RWPE2 (cell line): ENCODE results near the gene XPO6.
"Not testable (repeated sequence)": the region's sequence is repeated elsewhere in the genome, so short reads cannot be mapped to it uniquely, and the experiment has no call there.

Experiments used
- ATAC-seq: fragments of 200-7000 bp; cut with Tn5 transposase; 3 replicates; pipeline ENCODE4 v1.9.1; 2021; ENCODE audit warnings: low read depth
- DNase-seq: peaks from one replicate; pipeline ENCODE4 v3.0.0-alpha.2; 2020; ENCODE audit warnings: low spot score
- H3K27ac ChIP-seq: fragments of 450-650 bp; 2 replicates; pipeline ENCODE4 v1.5.1; 2017; ENCODE audit warnings: mild to moderate bottlenecking; ENCODE audit not compliant: poor library complexity, severe bottlenecking
- H3K27me3 ChIP-seq: fragments of 250-450 bp; sonication (Bioruptor Pico); 2 replicates; pipeline ENCODE4 v1.5.1; 2021; ENCODE audit warnings: mild to moderate bottlenecking, moderate library complexity; ENCODE audit not compliant: insufficient read depth, poor library complexity, severe bottlenecking
- H3K36me3 ChIP-seq: fragments of 250-450 bp; sonication (Bioruptor Pico); 2 replicates; pipeline ENCODE4 v1.5.1; 2020; ENCODE audit warnings: low read depth, mild to moderate bottlenecking, moderate library complexity
- H3K4me1 ChIP-seq: fragments of 250-450 bp; sonication (Bioruptor Pico); 2 replicates; pipeline ENCODE4 v1.5.1; 2021; ENCODE audit warnings: mild to moderate bottlenecking, moderate library complexity; ENCODE audit not compliant: insufficient read depth, poor library complexity, severe bottlenecking
- H3K4me3 ChIP-seq: fragments of 250-450 bp; sonication (Bioruptor Pico); 2 replicates; pipeline ENCODE4 v1.5.1; 2021; ENCODE audit warnings: mild to moderate bottlenecking, moderate library complexity; ENCODE audit not compliant: severe bottlenecking
- H3K9me3 ChIP-seq: fragments of 250-450 bp; sonication (Bioruptor Pico); 2 replicates; pipeline ENCODE4 v1.5.1; 2021; ENCODE audit warnings: mild to moderate bottlenecking, moderate library complexity; ENCODE audit not compliant: severe bottlenecking
- TF ChIP-seq, protein P1 (sequence below): fragments of 450-650 bp; IDR thresholded peaks from one replicate; pipeline ENCODE4 v1.5.1; 2017; ENCODE audit warnings: mild to moderate bottlenecking, moderate library complexity; ENCODE audit not compliant: poor library complexity, severe bottlenecking

The XPO6 gene

GRCh38 chr16:28241924-28242323 is 30.2 kb upstream of the XPO6 start:
- Histone ChIP-seq H3K4me1 (no peaks in the 10 kb centered on the region), H3K9me3 (no peaks in the 10 kb centered on the region), H3K27me3 (no peaks in the 10 kb centered on the region), H3K27ac (no peak overlapping the region), H3K36me3 (no peaks in the 10 kb centered on the region), H3K4me3 (no peak overlapping the region)
- TF ChIP-seq, protein P1, sequence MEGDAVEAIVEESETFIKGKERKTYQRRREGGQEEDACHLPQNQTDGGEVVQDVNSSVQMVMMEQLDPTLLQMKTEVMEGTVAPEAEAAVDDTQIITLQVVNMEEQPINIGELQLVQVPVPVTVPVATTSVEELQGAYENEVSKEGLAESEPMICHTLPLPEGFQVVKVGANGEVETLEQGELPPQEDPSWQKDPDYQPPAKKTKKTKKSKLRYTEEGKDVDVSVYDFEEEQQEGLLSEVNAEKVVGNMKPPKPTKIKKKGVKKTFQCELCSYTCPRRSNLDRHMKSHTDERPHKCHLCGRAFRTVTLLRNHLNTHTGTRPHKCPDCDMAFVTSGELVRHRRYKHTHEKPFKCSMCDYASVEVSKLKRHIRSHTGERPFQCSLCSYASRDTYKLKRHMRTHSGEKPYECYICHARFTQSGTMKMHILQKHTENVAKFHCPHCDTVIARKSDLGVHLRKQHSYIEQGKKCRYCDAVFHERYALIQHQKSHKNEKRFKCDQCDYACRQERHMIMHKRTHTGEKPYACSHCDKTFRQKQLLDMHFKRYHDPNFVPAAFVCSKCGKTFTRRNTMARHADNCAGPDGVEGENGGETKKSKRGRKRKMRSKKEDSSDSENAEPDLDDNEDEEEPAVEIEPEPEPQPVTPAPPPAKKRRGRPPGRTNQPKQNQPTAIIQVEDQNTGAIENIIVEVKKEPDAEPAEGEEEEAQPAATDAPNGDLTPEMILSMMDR = no peak
- no peak for ATAC-seq
- DNase-seq = no peak

- Histone ChIP-seq H3K4me1 (no peaks in the 10 kb centered on the region), H3K4me3 (no peak overlapping the region), H3K27ac (no peak overlapping the region), H3K36me3 (no peaks in the 10 kb centered on the region), H3K27me3 (no peaks in the 10 kb centered on the region), H3K9me3 (no peaks in the 10 kb centered on the region)
- TF ChIP-seq, protein P1 = no peak
- ATAC-seq = no peak
- DNase-seq = no peak
These were observed 26.1 kb upstream of the XPO6 start for GRCh38 chr16:28237754-28238357.

GRCh38 chr16:28231763-28232162 is 20.0 kb upstream of the XPO6 start:
- Histone ChIP-seq H3K36me3 (no peaks in the 10 kb centered on the region), H3K4me3 (no peak overlapping the region), H3K27me3 (no peaks in the 10 kb centered on the region), H3K9me3 (no peaks in the 10 kb centered on the region), H3K27ac (no peak overlapping the region), H3K4me1 (no peaks in the 10 kb centered on the region)
- TF ChIP-seq, protein P1 = no peak
- DNase-seq = no peak
- no peak for ATAC-seq

DNA sequence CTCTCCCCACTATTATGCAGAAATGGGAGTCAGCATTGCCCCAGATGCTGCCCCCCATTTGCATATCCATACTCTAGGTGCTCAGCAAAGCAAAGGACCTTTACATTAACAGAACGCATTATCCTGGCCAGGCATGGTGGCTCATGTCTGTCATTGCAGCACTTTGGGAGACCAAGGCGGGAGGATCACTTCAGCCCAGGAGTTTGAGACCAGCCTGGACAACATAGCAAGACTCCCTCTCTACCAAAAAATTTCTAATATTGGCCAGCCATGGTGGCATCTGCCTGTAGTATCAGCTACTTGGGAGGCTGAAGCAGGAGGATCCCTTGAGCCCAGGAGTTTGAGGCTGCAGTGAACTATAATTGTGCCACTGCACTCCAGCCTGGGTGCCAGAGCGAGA is 12.1 kb upstream of the XPO6 start:
- not testable (repeated sequence) for H3K4me1 ChIP-seq, H3K36me3 ChIP-seq, DNase-seq, H3K9me3 ChIP-seq, H3K27ac ChIP-seq, H3K4me3 ChIP-seq, H3K27me3 ChIP-seq, ATAC-seq

DNA sequence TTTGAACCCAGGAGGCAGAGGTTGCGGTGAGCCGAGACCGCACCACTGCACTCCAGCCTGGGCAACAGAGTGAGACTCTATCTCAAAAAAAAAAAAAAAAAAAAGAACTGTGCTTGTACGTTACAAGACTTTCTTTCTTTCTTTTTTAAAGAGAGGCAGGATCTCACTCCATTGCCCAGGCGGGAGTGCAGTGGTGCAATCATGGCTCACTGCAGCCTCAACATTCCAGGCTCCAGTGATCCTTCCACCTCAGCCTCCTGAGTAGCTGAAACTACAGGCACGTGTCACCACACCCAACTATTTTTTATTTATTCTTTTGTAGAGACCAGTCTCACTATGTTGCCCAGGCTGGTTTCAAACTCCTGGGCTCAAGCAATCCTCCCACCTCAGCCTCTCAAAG is 8.0 kb upstream of the XPO6 start:
- H3K27me3 ChIP-seq, H3K4me3 ChIP-seq, DNase-seq, H3K27ac ChIP-seq, H3K9me3 ChIP-seq, ATAC-seq, H3K4me1 ChIP-seq, H3K36me3 ChIP-seq: not testable (repeated sequence)

DNA sequence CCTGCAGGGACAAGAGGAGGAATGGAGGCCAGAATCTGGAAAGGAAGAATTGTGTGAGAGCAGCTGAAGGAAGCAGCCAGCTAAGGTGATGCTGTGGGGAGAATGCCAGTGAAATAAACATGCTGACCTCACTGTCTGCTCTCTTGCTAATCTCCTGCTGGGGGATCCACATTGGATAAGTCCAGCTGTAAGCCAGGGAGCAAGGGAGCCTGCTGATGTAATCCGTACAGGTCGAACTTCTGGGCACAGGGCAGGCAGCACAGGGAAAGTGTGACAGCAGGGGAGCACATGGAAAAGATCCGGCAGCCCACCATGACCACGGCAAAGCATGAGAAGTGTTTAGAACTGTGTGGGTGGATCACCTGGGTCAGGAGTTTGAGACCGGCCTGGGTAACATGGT is 7.5 kb upstream of the XPO6 start:
- Histone ChIP-seq H3K4me3 (no peak overlapping the region), H3K27me3 (no peaks in the 10 kb centered on the region), H3K4me1 (no peaks in the 10 kb centered on the region), H3K27ac (no peak overlapping the region), H3K36me3 (no peaks in the 10 kb centered on the region), H3K9me3 (no peaks in the 10 kb centered on the region)
- no peak for ATAC-seq
- DNase-seq = no peak
- TF ChIP-seq, protein P1 = no peak
